T47D (cell line): ENCODE measurements around the gene ITPRID1.
"Not testable (repeated sequence)": the region's sequence is repeated elsewhere in the genome, so short reads cannot be mapped to it uniquely, and the experiment has no call there.

Source experiments
- DNase-seq, 2 experiments: peaks; one replicate each; pipeline versions ENCODE4 v3.0.0 to v3.0.0-alpha.2; 2011 to 2012; ENCODE audit warnings: low read depth in 1 of 2, low spot score in 1 of 2
- JUND ChIP-seq: IDR thresholded peaks from 2 replicates; pipeline ENCODE4 v1.6.1; 2012; ENCODE audit warnings: low read depth
- in situ Hi-C: cut with HindIII; loops from 2 replicates; pipeline ENCODE4 v1.10.0; 2016; ENCODE audit warnings: low sequenced_read_pairs, low pct_unique_long_range_greater_than_20kb

The ITPRID1 gene

DNA sequence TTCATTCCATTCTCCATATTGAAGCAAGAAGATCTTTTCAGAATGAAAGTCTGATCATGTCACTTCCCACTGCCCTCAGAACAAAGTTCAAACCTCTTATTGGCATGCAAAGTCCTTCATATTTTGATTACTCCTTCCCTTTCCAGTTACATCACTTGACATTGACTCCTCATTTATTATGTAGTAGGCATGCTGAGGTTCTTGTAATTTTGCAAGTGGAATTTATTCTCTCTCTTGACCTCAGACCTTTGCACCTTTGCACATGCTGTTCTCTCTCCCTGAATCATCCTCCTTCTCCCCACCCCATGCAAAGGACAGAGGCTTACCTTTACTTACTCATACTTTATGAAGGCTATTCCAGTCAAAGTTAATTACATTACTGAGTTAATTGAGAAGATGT lies 13.0 kb downstream of the ITPRID1 start:
- no peak for DNase-seq
- no peak for TF ChIP-seq JUND
- in situ Hi-C loops, result no loop called here

DNA sequence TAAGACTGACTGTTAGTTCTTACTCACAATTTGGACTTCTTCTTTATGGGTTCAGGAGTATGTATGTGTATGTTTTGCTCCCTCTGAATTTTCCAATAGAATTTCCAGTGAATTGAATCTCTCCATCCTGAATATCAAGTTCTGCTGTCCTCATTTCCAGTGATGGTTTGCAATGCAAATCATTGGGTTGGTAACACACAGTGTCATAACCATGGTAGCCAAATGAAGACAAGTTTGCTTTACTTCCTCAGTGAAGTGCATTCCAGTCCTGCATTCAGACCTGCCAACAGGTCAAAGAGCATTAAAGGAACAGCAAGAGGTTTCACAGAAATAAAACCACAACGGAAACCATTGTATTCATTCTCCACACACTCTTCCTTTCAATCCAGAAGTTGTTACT lies 15.2 kb downstream of the ITPRID1 start:
- in situ Hi-C loops, result no loop called here
- no peak for TF ChIP-seq JUND
- DNase-seq, result no peak

GRCh38 chr7:31540651-31541185 lies 26.8 kb downstream of the ITPRID1 start:
- in situ Hi-C loops, result not testable (repeated sequence)
- peak in 1 of 2 experiments; percentile 37 for DNase-seq

- no peak for DNase-seq
- in situ Hi-C loops, result no loop called here
- TF ChIP-seq JUND, result no peak
Observed at GRCh38 chr7:31545549-31545948, 31.7 kb downstream of the ITPRID1 start.

DNA sequence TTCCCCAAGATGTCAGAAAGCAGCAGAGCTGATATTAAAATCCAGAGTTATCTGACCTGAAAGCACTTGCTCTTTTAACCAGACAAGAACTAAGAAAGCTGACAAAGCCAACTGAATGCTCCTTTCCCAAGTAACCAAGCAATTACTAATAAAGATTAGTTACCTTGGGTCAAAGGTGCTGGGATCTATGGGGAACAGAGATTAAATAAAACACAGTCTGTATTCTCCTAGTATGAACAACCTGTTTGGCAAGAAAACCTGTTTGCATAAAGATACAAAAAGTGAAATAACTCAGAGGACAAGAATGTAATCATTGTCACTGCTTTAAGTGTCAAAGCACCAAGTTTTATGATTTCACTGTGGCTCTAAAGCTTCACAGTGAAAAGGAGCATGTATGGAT lies 35.7 kb downstream of the ITPRID1 start:
- in situ Hi-C loops, result no loop called here
- peak in 1 of 2 experiments; percentile 16 for DNase-seq
- TF ChIP-seq JUND, result no peak

GRCh38 chr7:31550432-31550831 lies 36.5 kb downstream of the ITPRID1 start:
- TF ChIP-seq JUND, result no peak
- in situ Hi-C loops, result no loop called here
- no peak for DNase-seq

GRCh38 chr7:31553661-31554081 lies 39.8 kb downstream of the ITPRID1 start:
- peak; percentile 52; the same call in 1 of the 2 replicates for TF ChIP-seq JUND
- DNase-seq, result peak; percentile 25 to 90
- in situ Hi-C loops, result no loop called here

DNA sequence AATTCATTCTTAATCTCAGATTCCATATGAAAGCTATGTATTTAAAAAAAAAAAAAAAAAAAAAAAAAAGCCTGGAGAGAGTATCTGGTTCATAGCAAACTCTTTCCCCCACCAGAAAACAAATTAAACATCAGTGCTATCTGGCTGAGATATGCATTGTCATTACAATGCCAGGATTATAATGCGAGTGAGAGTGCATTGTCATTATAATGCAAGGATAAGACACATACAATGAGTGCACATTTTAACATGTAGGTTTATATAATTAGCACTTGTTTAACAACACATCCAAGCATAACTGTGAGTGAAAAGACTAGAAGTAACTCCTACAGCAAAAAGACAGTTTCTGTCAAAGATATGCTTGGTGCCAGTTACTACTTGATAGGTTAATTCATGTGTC lies 48.1 kb downstream of the ITPRID1 start:
- DNase-seq, result no peak
- TF ChIP-seq JUND, result no peak
- in situ Hi-C loops, result no loop called here

DNA sequence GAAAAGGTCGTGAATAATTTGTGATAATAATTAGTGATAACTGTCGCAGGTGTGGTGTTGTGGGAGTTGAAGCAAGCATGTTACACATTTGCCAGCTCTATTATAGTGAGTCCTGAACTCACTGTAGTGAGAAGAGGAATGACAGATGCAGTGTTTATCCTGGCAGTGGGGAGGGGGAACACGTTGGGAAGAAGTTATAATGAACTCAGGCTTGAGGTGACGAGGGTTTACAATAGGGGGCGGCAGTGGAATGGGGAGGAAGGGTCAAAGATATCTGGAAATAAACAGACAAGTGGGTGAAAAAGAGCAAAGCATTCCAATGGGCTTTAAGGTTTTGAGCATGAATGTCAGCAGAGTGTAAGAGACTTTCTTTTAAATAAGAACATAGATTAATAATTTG lies 49.6 kb downstream of the ITPRID1 start:
- no peak for TF ChIP-seq JUND
- in situ Hi-C loops, result no loop called here
- DNase-seq, result no peak

DNA sequence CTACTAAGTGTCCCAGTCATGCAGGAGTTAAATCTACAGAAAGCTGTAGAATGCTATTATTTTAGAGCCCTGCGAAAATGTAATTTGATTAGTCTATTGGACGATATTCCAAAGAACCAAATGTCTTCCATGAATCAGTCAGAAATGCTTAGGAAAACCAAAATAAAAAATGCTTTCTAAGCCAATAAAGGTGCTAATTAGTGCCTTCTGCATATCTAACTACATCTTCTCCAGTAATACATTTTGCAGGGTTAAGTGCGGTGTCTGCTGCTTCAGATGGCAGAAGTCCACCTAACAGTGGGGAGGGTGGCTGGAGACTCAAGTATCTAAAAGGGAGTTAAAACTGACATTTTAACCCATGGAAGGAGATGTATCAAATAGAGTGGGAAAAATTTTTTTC lies 50.1 kb downstream of the ITPRID1 start:
- no peak for DNase-seq
- in situ Hi-C loops, result no loop called here
- no peak for TF ChIP-seq JUND

DNA sequence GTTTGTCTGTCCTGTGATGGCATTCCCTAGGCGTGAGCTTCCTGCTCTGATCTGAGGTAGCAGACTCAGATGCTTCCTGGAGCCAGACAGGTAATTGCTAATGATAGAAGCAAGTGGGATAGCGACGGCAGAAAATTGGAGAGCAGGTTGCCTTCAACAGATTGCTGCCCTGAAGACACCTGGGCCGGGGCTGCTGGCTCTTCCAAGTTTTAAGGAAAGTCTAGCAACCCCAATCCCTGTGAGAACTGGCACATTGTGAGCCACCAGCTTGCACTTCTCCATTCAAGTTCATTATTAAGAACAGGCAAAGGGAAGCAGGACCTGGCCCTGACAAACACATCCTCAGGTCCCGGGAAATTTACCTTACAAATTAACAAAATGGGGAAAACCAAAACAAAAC lies 50.8 kb downstream of the ITPRID1 start:
- no peak for DNase-seq
- no peak for TF ChIP-seq JUND
- in situ Hi-C loops, result no loop called here

- no peak for DNase-seq
- no peak for TF ChIP-seq JUND
- in situ Hi-C loops, result no loop called here
Observed at GRCh38 chr7:31569528-31569927, 55.6 kb downstream of the ITPRID1 start.

GRCh38 chr7:31583526-31583925 lies 69.6 kb downstream of the ITPRID1 start:
- in situ Hi-C loops, result no loop called here
- no peak for TF ChIP-seq JUND
- no peak for DNase-seq

- DNase-seq, result no peak
- TF ChIP-seq JUND, result no peak
- in situ Hi-C loops, result no loop called here
Observed at GRCh38 chr7:31583942-31584341, 70.1 kb downstream of the ITPRID1 start.
